Inflammatory macrophage treated with lipopolysaccharide for 1 hour (primary cell): ENCODE measurements around the gene SPEN.
"Not testable (repeated sequence)": the region's sequence is repeated elsewhere in the genome, so short reads cannot be mapped to it uniquely, and the experiment has no call there.

Experiments used
- DNase-seq, 2 donors: peaks; one replicate each; pipeline ENCODE4 v3.0.0-alpha.2; 2020 to 2022

SPEN gene

DNA sequence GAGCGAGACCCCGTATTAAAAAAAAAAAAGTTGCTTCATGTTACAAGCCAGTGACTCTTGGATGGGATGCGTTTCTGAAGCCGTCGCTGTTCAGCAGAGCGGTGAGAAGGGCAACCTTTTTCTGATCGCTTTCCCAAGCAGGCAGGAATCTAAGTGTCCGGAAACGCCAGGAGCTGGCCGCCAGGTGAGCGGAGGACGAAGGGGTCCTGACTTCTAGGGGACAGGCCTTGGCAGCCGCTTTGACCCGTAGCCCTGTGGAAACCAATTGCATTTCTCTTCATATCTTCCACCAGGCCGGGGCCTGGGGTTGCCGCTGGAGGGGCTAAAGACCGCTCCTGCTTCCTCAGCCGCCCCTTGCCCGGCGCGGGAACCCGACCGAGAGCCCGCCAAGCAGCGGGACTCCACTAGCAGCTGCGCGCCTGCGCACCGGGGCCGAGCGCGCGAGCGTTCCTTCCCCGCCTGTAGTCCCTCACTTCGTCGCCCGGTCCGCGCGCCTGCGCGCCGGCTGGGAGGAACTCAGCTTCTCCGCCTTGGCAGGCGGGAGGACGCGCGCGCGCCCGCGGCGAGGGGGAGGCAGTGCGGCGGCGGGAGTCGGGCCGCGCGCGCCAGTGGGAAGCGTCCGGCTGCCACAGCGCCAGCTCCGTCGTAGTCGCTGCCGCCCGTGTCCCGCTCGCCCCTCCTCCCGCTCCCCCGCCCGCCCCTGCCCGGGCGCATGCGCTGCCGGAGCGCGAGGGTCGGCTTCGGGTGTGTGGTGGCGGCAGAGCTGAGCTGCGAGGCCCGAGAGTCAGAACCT is at the start of gene SPEN:
SPEN (plus strand) TSS at position 608 of the 793 bp plus-strand sequence. CDS start 361 bp downstream, outside the sequence.
- peak; percentile 97 to 98 for DNase-seq

GRCh38 chr1:15799004-15799867 is 48.3 kb upstream of the SPEN start:
- peak; percentile 57 to 58 for DNase-seq

DNA sequence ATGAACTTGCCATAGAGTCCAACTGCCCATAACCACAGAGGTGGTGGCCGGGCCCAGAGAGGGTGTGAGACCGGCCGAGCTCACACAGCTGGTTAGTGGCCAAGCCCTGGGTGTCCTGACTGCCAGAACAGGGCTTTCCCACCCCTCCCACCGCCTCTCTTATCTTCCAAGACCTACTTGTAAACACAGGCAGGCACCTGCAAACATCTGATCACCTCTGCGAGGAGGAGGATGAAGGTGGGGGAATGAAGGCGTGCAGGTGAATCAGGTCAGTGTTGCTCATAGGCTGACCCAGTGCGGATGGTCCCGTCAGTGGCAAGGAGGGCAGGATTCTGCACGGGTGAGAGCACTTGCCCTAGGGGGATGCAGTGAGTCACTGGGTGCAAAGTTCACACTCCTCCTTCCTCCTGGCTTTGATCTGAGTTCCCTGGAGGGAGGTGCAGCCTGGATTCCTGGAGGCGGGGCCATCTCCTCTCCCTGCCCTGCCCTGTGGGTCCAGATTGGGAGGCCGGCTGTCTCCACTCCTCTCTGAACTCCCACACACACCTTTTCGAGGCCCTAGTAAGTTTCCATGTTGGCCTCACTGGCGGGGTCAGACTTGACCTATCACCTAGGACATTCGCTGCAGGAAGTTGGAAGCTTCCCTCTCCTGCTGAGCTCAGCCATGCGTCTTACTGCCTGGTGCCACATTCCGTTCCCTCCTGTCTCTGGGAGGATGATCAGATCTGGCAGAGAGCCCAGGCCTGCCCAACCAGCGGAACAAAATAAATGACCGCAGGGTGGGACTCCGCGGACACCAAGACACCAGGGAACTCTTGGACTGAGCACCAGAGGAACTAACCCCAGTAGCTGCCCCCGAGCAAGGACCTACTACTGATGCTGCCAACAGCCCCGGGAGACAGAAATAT is 47.3 kb upstream of the SPEN start:
- DNase-seq, result no peak

DNA sequence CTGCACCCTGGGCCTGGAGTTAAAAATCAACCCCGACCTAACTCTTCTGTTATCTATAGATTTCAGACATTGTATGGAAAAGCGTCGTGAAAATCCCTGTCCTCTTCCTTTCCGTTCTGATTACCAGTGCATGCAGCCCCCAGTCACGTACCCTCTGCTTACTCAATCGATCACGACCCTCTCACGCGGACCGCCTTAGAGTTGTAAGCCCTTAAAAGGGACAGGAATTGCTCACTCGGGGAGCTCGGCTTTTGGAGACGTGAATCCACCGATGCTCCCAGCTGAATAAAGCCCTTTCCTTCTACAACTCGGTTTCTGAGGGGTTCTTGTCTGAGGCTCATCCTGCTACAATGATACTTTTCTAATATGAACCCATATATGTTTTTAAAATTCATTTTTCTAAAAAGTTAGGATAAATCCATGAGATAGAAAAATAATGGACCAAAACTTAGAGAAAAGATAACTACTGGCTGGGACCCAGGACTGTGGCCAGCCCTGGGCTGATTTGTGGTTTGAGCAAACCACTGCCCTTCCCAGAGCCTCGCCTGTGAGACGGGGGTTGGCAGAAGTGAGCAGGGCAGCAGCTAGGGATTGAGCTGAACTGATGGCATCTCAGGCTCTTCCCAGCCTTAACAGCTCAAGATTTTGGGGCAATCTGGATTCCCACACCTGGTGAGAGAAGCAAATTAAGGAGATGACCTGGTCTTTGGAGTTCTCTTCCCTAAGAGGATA is 45.1 kb upstream of the SPEN start:
- DNase-seq, result no peak

- peak in 1 of 2 donors; percentile 34 for DNase-seq
These were observed 44.1 kb upstream of the SPEN start for GRCh38 chr1:15803380-15803779.

DNA sequence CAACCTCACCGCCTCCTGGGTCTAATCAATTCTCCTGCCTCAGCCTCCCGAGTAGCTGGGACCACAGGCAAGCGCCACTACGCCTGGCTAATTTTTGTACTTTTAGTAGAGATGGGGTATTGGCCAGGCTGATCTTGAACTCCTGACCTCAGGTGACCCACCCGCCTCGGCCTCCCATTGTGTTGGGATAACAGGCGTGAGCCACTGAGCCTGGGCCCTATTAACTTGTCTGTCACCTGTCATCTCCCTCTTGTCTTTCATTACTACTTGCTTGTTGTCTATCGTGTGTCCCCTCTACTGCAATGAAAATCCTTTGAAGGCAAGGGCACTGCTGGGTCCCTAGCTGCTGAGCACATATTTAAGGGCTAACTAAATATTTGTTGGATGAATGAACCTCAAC is 43.4 kb upstream of the SPEN start:
- DNase-seq, result no peak

GRCh38 chr1:15807121-15807520 is 40.4 kb upstream of the SPEN start:
- no peak for DNase-seq

GRCh38 chr1:15807549-15807948 is 40.0 kb upstream of the SPEN start, which contains the start of gene UQCRHL:
Gene UQCRHL, minus strand, starts transcription at chr1:15807649. Its CDS starts 0 bp downstream, at chr1:15807649.
- not testable (repeated sequence) for DNase-seq

GRCh38 chr1:15808955-15809354 is 38.6 kb upstream of the SPEN start:
- DNase-seq, result no peak

GRCh38 chr1:15810073-15810472 is 37.4 kb upstream of the SPEN start:
- DNase-seq, result no peak

DNA sequence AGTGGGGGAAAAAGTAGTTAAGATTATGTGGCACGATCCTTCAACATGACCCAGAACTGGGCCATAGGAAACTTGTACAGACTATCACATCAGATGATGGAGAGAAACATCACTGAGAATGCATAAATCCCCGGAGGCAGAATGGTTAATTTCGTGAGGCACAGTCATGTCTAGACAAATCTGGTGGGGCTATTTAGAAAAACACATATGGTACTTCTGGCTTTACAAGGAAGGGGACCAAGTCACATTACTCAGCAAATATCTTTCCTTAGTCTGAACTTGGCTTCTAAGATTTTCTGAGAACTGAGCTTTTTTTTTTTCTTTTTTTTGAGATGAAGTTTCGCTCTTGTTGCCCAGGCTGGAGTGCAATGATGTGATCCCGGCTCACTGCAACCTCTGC is 30.8 kb upstream of the SPEN start:
- DNase-seq, result no peak

GRCh38 chr1:15820478-15820877 is 27.0 kb upstream of the SPEN start:
- DNase-seq, result no peak

DNA sequence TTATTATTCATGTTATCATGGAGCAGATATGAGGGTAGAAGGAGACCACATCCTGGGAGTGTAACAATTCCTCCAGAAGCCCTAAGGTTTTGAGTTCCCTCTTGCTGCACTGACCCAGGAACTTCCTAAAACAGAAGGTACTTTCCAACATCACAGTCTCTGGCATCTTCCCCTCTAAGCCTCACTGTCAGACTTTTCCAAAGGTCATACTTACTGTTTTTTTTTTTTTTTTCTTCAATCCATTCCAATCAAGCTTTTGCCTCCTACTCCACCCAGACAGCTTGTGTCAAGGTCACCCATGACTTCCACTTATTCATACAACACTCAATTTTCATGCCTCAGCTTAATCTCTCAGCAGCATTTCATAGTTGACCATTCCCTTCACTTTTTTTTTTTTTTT is 21.7 kb upstream of the SPEN start:
- DNase-seq, result peak; percentile 55 to 92

GRCh38 chr1:15826810-15827507 is 20.5 kb upstream of the SPEN start:
- DNase-seq, result no peak

GRCh38 chr1:15827567-15827966 is 19.9 kb upstream of the SPEN start:
- not testable (repeated sequence) for DNase-seq

GRCh38 chr1:15828931-15829330 is 18.6 kb upstream of the SPEN start:
- not testable (repeated sequence) for DNase-seq

DNA sequence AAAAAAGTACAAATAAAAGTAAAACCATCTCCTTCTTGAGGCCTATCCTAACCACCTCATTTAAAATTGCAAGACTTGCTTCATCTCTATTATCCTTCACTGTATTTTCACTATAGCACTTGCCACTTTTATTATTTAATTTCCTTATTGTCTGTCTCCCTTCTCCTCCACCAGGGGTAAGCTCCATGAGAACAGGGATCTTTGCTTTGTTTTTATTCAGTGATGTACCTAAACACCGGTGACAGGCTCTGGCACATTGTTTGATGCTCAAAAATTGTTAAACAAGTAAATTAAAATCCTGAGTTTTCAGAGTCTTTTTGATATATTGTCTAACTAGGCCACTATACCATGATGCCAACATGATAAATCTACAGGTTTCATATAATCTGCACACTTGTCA is 17.2 kb upstream of the SPEN start:
- DNase-seq, result no peak

DNA sequence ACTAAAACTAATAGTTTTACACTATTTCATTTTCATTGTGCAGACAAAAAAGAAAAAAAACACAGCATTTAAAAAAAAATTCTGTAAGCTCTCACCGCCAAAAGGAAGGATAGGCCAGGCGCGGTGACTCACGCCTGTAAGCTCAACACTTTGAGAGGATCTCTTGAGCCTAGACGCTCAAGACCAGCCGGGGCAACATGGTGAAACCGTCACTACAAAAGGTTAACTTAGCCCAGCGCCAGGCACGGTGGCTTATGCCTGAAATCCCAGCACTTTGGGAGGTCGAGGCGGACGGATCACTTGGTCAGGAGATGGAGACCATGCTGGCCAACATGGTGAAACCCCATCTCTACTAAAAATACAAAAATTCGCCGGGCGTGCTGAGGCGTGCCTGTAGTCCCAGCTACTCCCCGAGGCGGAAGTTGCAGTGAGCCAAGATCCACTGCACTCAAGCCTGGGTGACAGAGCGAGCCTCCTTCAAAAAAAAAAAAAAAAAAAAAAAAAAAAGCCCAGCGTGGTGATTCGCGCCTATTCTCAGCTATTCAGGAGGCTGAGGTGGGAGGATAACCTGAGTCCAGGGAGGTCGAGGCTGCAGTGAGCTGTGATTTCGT is 14.3 kb upstream of the SPEN start:
- peak; percentile 40 to 55 for DNase-seq

- DNase-seq, result peak in 1 of 2 donors; percentile 15
These were observed 13.6 kb upstream of the SPEN start for GRCh38 chr1:15833842-15834405.

DNA sequence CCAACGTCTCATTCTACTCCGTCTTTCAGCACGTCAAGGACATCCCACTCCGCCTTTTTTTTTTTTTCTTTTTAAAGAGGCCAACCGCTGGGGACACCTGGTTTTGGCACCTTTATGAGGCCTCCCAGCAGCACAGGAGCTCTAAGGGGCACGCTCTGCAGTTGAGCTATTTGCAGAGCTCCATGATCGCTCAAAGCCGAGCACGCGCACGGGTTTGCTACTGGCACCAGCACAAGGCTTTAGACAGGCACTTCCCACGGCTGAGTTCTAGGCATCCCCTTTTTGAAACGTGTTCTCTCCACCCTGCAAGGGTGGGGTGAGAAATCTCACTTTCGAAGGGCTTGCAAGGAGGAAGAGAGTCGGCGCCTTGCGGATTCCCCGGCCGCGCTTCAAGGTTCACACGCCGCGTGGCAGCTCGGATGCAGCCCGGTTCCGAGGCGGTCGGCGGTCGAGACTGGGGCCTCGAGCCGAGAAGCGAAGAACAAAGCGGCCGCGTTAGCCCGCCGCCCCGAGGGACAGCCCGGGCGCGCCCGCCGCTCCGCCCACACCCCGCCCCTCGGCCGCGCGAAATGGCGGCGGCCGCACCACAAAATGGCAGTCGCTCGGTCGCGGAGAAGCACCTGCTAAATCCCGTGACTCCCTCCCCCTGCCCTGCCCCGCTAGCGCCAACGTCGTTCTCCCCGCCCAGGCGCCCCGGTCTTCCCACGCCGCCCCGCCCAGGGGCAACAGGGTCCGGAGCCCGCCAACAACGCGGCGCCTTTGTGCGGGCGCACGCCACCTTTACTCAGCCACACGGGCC is 12.9 kb upstream of the SPEN start:
- peak; percentile 88 to 90 for DNase-seq
